ENCODE results near the gene ATG101. TPM values are rescaled to one million over a fixed set of nuclear protein-coding genes. Genes with fewer than 3 reads are reported as not detected.

ATG101 gene
- total and polyA plus RNA-seq, 8 donors: 7.6 to 105 (median 37.2) TPM

DNA sequence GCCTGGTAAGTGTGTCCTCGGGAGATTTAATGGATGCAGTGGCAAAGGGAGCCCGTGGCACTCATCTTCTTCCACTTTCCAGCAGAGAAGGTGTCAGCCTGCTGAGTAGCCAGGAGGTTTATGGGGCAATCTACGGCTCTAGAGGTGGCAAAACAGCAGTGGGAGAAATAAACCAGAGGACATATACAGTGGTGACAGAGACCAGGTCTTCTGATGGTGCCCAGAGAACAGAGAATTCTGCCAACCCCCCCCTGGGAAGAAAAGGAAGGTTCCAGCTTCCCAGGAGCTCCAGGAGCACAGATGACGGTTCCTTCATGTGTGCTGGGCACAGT is 52.7 kb downstream of the ATG101 start:
- intact Hi-C loops (cut with DNase I; ENCODE audit: low total_unique reads): loop anchor here (5.0 kb wide), 1 partner anchor 95 kb away; no protein-coding TSS in a partner anchor
- 69 to 86% (median 77%) methylated on average over 4 of the region's 4 CpGs for whole genome bisulfite sequencing, 5 donors
- Histone ChIP-seq H3K36me3 (no peaks in the 10 kb centered on the region), H3K4me3 (no peak overlapping the region), H3K9me3 (no peaks in the 10 kb centered on the region), H3K27ac (no peak overlapping the region), H3K27me3 (peaks cover 0 to 44% (median 0%) of the 10 kb centered on the region in 3 donors), H3K4me1 (peaks cover 18 to 53% (median 35%) of the 10 kb centered on the region in 4 donors)
- no peak for TF ChIP-seq POLR2A (IDR thresholded peaks at IDR 0.05)
- TF ChIP-seq EP300 (IDR thresholded peaks at IDR 0.05): no peak
- no peak for TF ChIP-seq POLR2AphosphoS5 (IDR thresholded peaks at IDR 0.05)
- TF ChIP-seq, protein P1, sequence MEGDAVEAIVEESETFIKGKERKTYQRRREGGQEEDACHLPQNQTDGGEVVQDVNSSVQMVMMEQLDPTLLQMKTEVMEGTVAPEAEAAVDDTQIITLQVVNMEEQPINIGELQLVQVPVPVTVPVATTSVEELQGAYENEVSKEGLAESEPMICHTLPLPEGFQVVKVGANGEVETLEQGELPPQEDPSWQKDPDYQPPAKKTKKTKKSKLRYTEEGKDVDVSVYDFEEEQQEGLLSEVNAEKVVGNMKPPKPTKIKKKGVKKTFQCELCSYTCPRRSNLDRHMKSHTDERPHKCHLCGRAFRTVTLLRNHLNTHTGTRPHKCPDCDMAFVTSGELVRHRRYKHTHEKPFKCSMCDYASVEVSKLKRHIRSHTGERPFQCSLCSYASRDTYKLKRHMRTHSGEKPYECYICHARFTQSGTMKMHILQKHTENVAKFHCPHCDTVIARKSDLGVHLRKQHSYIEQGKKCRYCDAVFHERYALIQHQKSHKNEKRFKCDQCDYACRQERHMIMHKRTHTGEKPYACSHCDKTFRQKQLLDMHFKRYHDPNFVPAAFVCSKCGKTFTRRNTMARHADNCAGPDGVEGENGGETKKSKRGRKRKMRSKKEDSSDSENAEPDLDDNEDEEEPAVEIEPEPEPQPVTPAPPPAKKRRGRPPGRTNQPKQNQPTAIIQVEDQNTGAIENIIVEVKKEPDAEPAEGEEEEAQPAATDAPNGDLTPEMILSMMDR (IDR thresholded peaks at IDR 0.05): no peak
- DNase-seq: no peak

DNA sequence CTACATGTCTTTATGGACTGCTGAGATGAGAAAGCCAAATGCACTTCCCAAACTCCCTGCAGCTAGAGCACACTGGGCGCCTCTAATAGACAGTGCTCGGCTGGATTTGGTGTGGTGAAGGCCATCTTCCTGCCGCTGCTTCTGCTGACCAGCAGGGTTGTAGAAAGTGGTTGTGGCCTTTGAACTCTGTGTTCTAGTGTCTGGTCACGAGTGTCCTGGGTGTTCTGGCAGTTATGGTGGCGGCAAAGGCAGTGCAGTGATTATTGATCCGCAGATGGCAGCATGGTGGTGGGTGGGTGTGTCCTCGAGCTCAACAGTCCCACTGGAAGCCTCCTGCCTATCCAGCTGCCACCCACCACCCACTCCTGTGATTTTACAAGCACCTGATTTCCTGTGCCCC is 53.1 kb downstream of the ATG101 start:
- intact Hi-C loops (cut with DNase I; ENCODE audit: low total_unique reads): loop anchor here (5.0 kb wide), 1 partner anchor 96 kb away; no protein-coding TSS in a partner anchor
- no peaks in the 10 kb centered on the region for H3K9me3 ChIP-seq
- no peak for TF ChIP-seq POLR2A (IDR thresholded peaks at IDR 0.05)
- no peak for TF ChIP-seq POLR2AphosphoS5 (IDR thresholded peaks at IDR 0.05)
- TF ChIP-seq EP300 (IDR thresholded peaks at IDR 0.05): no peak
- TF ChIP-seq, protein P1 (IDR thresholded peaks at IDR 0.05): no peak
- WGBS, 5 donors: 79 to 89% (median 87%) methylated on average over 7 of the region's 7 CpGs
- no peaks in the 10 kb centered on the region for H3K36me3 ChIP-seq
- no peak overlapping the region for H3K4me3 ChIP-seq
- no peak overlapping the region for H3K27ac ChIP-seq
- peaks cover 18 to 53% (median 35%) of the 10 kb centered on the region in 4 donors for H3K4me1 ChIP-seq
- peaks cover 0 to 44% (median 0%) of the 10 kb centered on the region in 3 donors for H3K27me3 ChIP-seq
- no peak for DNase-seq

DNA sequence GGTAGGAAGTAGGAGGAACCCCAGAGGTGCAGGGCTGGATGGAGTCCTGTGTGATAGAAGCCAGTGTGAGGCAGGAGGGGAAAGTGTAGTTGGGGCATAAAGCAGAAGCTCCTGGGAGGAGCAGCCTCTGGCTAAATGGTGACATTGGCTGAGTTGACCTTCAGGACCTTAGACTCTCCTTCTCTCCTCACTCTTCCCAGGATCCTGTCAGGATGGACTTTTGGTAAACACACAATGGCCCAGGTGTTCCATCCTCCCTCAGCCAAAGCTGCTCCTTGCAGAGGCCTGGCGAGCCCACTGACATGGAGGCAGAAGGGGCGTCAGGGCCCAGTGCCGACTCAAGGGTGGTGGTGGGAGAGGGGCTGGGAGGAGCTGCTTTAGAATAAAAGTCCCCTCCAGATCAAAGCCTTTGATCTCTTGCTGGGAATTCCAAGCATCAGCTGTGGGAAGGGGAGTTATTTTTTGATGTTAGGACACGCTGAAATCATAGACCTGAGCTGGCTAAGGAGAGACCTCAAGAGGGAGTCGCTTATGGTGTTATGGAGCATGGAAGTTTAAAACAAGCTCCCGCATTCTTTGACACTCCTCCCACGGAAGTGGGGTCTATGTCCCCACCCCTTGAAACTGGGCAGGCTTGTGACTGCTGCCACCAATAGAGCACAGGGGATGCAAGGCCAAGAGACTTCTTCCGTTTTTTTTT is 53.9 kb downstream of the ATG101 start:
- TF ChIP-seq POLR2A (IDR thresholded peaks at IDR 0.05) (no peak), POLR2AphosphoS5 (IDR thresholded peaks at IDR 0.05) (no peak), EP300 (IDR thresholded peaks at IDR 0.05) (no peak)
- TF ChIP-seq, protein P1 (IDR thresholded peaks at IDR 0.05): no peak
- no peak for DNase-seq

DNA sequence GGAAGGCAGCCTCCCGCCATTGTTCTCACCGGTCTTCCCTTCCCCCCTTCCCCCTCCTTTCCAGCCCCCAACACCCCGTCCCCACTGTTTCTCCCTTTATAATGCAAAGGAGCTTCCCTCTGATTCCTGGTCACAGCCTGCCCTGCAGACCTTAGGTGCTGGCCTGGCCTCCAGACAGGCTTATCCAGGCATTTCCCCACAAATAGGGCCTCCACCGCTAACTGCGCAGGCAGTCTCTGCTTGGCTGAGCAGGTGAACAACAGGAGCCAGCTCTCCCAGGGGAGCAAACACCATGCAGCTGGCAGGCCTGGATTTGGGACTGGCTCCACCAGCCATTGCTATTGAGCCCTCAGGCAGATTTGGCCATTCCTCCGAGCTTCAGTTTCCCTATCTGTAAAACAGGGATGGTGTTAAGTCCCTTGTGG is 55.7 kb downstream of the ATG101 start:
- intact Hi-C loops (cut with DNase I; ENCODE audit: low total_unique reads): no loop called here
- 66 to 86% (median 73%) methylated on average over 4 to 6 of the region's 6 CpGs for WGBS, 5 donors
- H3K9me3 ChIP-seq: no peaks in the 10 kb centered on the region
- no peak overlapping the region for H3K4me3 ChIP-seq
- peaks cover 0 to 27% (median 0%) of the 10 kb centered on the region in 3 donors for H3K27me3 ChIP-seq
- no peaks in the 10 kb centered on the region for H3K36me3 ChIP-seq
- TF ChIP-seq POLR2AphosphoS5 (IDR thresholded peaks at IDR 0.05): no peak
- no peak for TF ChIP-seq EP300 (IDR thresholded peaks at IDR 0.05)
- TF ChIP-seq POLR2A (IDR thresholded peaks at IDR 0.05): no peak
- TF ChIP-seq, protein P1 (IDR thresholded peaks at IDR 0.05): no peak
- DNase-seq: no peak
- H3K27ac ChIP-seq: peak overlapping the region in 3 of 5 donors; percentile 33 to 57 (median 52)
- peaks cover 4 to 32% (median 17%) of the 10 kb centered on the region in 4 donors for H3K4me1 ChIP-seq

More for the DNA sequence above, 53.9 kb downstream of the ATG101 start:
- intact Hi-C loops (cut with DNase I; ENCODE audit: low total_unique reads): loop anchor here (5.0 kb wide), 1 partner anchor 96 kb away; no protein-coding TSS in a partner anchor
- no peak overlapping the region for H3K4me3 ChIP-seq
- WGBS, 5 donors: 70 to 82% (median 79%) methylated on average over 6 to 8 of the region's 8 CpGs
- peaks cover 13 to 47% (median 32%) of the 10 kb centered on the region in 4 donors for H3K4me1 ChIP-seq
- H3K27ac ChIP-seq: no peak overlapping the region
- no peaks in the 10 kb centered on the region for H3K36me3 ChIP-seq
- H3K27me3 ChIP-seq: peaks cover 0 to 43% (median 0%) of the 10 kb centered on the region in 3 donors
- no peaks in the 10 kb centered on the region for H3K9me3 ChIP-seq
